ENCODE measurements around the gene SLC25A40.
A peak's percentile ranks its signal among the peaks of the same experiment; 100 is the strongest.
"Not testable (repeated sequence)": the region's sequence is repeated elsewhere in the genome, so short reads cannot be mapped to it uniquely, and the experiment has no call there.

Gene SLC25A40

DNA sequence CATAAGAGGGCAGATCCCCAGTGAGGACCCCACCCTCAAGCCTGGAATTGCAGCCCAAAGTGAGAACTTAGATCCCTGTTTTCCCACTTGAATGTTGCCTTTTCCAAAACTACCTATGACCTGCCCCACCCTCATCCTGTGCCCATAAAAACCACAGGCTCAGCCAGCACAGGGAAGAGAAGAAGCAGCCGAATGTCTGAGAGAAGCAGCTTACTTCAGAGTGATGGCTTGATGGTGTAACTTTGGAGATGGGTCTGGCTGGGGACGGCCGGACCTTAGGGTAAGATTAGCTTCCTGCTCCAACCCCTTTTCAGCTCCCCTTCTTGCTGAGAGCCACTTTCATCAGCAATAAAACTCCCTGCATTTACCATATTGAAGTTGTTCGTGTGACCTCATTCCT, 5.7 kb downstream of the SLC25A40 start:
- Histone ChIP-seq H3K4me1 (ENCODE audit: control insufficient read depth, insufficient read depth, low read length, unreplicated experiment) (no peaks in the 10 kb centered on the region), H3K27ac (ENCODE audit: low read depth, low read length) (no peak overlapping the region), H3K36me3 (ENCODE audit: insufficient read depth, low read length) (peaks cover 43% of the 10 kb centered on the region), H3K79me2 (ENCODE audit: control insufficient read depth, insufficient read depth, low read length, unreplicated experiment) (peaks cover 62% of the 10 kb centered on the region), H3K27me3 (ENCODE audit: insufficient read depth, low read length) (no peaks in the 10 kb centered on the region), H2AFZ (ENCODE audit: low read length, unreplicated experiment) (no peak overlapping the region), H3K4me3 (ENCODE audit: low read depth, low read length) (no peak overlapping the region)

DNA sequence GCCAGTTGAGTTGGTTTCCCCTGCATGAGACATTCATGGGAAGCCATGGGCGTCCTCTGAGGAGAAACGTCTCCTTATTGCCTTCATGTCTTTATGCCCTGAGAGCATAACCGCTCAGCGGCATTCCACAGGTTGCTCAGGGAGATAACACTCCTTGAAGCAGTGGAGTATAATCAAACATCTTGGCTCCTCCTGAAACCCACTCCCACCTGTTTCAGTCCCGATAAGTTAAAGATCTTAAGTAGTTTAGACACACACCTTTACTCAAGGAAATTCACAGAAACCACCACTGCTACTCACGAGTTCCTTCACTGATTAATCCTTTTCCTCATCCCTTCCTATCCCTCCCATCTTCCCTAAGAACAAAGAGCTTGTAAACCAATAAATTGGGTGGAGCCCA, 9.6 kb downstream of the SLC25A40 start:
- not testable (repeated sequence) for H3K4me3 ChIP-seq (ENCODE audit: low read depth, low read length); H3K27ac ChIP-seq (ENCODE audit: low read depth, low read length); H2AFZ ChIP-seq (ENCODE audit: low read length, unreplicated experiment); H3K27me3 ChIP-seq (ENCODE audit: insufficient read depth, low read length); H3K4me1 ChIP-seq (ENCODE audit: control insufficient read depth, insufficient read depth, low read length, unreplicated experiment)
- peaks cover 25% of the 10 kb centered on the region for H3K79me2 ChIP-seq (ENCODE audit: control insufficient read depth, insufficient read depth, low read length, unreplicated experiment)
- H3K36me3 ChIP-seq (ENCODE audit: insufficient read depth, low read length) = peaks cover 34% of the 10 kb centered on the region

DNA sequence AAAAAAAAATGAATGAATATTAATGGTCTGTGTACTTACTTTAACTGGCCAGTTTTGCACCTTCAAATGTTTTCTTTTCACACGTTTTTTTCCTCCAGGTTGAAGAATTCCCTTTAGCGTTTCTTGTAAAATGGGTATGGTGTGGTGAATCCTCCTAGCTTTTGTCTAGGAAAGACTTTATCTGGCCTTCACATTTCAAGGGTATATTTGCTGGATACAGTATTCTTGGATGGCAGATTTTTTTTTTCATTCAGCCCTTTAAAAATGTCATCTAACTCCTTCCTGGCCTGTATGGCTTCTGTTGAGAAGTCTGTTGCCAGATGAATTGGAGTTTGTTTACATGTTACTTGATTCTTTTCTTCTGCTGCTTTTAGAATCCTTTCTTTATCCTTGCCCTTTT, 10.1 kb downstream of the SLC25A40 start:
- peaks cover 29% of the 10 kb centered on the region for H3K36me3 ChIP-seq (ENCODE audit: insufficient read depth, low read length)
- peaks cover 24% of the 10 kb centered on the region for H3K79me2 ChIP-seq (ENCODE audit: control insufficient read depth, insufficient read depth, low read length, unreplicated experiment)
- H3K27ac ChIP-seq (ENCODE audit: low read depth, low read length) = no peak overlapping the region
- H3K27me3 ChIP-seq (ENCODE audit: insufficient read depth, low read length) = no peaks in the 10 kb centered on the region
- H3K4me1 ChIP-seq (ENCODE audit: control insufficient read depth, insufficient read depth, low read length, unreplicated experiment) = no peaks in the 10 kb centered on the region
- no peak overlapping the region for H2AFZ ChIP-seq (ENCODE audit: low read length, unreplicated experiment)
- H3K4me3 ChIP-seq (ENCODE audit: low read depth, low read length) = no peak overlapping the region

DNA sequence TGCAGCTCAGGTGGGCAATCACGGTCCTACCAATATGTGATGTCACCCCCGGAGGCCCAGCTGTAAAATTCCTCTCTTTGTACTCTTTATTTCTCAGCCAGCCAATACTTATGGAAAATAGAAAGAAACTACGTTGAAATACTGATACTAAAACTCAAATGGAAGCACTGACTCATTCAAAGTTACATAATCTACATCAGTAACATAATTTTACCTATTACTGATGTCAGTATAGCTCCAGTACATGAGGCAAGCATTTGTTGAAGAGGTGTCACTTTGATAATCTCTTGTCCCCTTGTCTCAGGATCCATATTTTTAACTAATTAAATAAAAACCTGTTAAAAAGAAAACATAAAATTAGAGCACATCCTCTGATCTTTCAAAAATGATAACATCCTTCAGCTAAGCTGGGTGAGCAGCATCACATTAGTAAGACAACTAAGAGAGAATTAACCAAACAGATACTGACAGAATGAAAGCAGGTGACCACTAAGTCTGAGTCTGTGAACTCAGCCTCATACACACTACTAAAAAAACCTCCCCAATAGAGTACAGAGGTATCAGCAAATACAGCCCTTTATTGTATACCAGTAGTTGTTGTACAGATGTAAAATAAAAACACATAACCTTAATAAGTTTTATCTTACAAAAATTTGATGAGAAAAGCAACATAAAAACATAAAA, 17.6 kb downstream of the SLC25A40 start:
- peaks cover 38% of the 10 kb centered on the region for H3K36me3 ChIP-seq (ENCODE audit: insufficient read depth, low read length)
- H3K79me2 ChIP-seq (ENCODE audit: control insufficient read depth, insufficient read depth, low read length, unreplicated experiment) = peaks cover 4% of the 10 kb centered on the region
- H3K27me3 ChIP-seq (ENCODE audit: insufficient read depth, low read length) = no peaks in the 10 kb centered on the region
- H3K4me1 ChIP-seq (ENCODE audit: control insufficient read depth, insufficient read depth, low read length, unreplicated experiment) = no peaks in the 10 kb centered on the region
- H2AFZ ChIP-seq (ENCODE audit: low read length, unreplicated experiment) = no peak overlapping the region
- H3K27ac ChIP-seq (ENCODE audit: low read depth, low read length) = no peak overlapping the region
- H3K4me3 ChIP-seq (ENCODE audit: low read depth, low read length) = no peak overlapping the region

DNA sequence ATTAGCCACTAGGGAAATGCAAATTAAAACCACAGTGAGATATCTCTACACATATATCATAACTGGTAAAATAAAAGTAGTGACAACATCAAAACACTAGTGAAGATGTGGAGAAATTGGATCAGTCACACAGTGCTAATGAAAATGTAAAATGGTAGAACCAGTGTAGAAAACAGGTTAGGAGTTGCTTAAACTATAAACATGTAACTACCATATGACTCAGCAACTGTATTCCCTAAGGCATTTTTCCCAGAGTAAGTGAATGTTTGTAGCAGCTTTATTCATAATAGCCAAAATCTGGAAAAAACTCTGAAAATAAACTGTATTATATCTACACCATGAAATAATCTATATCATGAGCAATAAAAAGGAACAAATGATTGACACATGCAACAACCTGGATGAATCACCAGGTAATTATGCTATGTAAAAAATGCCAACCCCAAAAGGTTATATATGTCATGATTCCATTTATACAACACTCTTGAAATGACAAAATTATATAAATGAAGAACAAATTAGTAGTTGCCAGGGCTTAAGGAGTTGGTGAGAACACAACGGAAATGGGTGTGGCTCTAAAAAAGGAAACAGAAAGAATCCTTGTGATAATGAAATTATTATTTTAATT, 22.8 kb downstream of the SLC25A40 start:
- Histone ChIP-seq H3K4me3 (ENCODE audit: low read depth, low read length) (no peak overlapping the region), H3K27ac (ENCODE audit: low read depth, low read length) (no peak overlapping the region), H2AFZ (ENCODE audit: low read length, unreplicated experiment) (no peak overlapping the region), H3K4me1 (ENCODE audit: control insufficient read depth, insufficient read depth, low read length, unreplicated experiment) (no peaks in the 10 kb centered on the region), H3K79me2 (ENCODE audit: control insufficient read depth, insufficient read depth, low read length, unreplicated experiment) (no peaks in the 10 kb centered on the region), H3K36me3 (ENCODE audit: insufficient read depth, low read length) (peaks cover 47% of the 10 kb centered on the region), H3K27me3 (ENCODE audit: insufficient read depth, low read length) (no peaks in the 10 kb centered on the region)

DNA sequence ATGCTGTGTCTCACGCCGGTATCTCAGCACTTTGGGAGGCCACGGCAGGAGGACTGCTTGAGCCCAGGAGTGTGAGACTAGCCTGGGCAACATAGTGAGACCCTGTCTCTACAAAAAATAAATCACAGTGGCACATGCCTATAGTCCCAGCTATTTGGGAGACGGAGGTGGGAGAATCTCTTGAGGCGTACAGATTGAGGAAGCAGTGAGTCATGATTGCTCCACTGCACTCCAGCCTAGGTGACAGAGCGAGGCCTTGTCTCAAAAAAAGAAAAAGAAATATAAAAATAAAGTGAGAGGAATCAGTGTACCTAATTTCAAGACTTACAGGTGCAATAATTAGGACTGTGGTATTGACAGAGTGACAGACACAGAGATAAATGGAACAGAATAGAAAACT, 23.9 kb downstream of the SLC25A40 start:
- Histone ChIP-seq H2AFZ (ENCODE audit: low read length, unreplicated experiment) (no peak overlapping the region), H3K27ac (ENCODE audit: low read depth, low read length) (no peak overlapping the region), H3K27me3 (ENCODE audit: insufficient read depth, low read length) (no peaks in the 10 kb centered on the region), H3K36me3 (ENCODE audit: insufficient read depth, low read length) (peaks cover 38% of the 10 kb centered on the region), H3K79me2 (ENCODE audit: control insufficient read depth, insufficient read depth, low read length, unreplicated experiment) (no peaks in the 10 kb centered on the region), H3K4me3 (ENCODE audit: low read depth, low read length) (no peak overlapping the region), H3K4me1 (ENCODE audit: control insufficient read depth, insufficient read depth, low read length, unreplicated experiment) (no peaks in the 10 kb centered on the region)

DNA sequence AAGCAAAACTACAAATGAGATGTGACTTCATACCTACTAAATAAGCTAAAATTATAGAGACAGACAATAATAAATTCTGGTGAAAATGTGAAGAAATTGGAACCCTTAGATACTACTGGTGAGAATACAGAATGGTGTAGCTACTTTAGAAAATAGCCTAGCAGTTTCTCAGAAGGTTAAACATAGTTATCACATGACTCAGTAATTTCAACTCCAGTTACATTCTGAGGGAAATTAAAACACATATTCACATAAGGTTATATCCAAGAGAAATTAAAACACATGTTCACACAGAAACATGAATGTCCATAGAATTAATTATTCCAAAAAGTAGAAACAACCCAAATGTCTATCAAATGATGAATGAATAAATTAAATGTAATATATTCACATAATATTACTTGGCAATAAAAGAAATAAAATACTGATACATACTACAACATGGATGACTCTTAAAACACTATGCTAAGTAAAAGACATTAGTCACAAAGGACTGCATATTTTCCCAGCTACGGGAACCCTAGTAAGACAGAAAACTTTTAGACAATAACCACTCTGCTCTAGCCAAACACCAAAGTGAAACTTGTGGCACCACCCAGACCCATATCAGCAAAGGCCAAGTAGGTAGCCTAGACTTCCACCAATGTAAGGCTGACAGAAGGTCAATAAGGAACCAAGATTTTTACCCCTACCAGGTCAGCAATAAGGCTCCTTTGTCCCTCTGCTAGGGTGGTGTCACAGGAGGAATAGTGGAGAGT, 25.1 kb downstream of the SLC25A40 start:
- no peak overlapping the region for H3K4me3 ChIP-seq (ENCODE audit: low read depth, low read length)
- peaks cover 28% of the 10 kb centered on the region for H3K36me3 ChIP-seq (ENCODE audit: insufficient read depth, low read length)
- no peaks in the 10 kb centered on the region for H3K79me2 ChIP-seq (ENCODE audit: control insufficient read depth, insufficient read depth, low read length, unreplicated experiment)
- H3K4me1 ChIP-seq (ENCODE audit: control insufficient read depth, insufficient read depth, low read length, unreplicated experiment) = no peaks in the 10 kb centered on the region
- peak overlapping the region; percentile 13 for H3K27ac ChIP-seq (ENCODE audit: low read depth, low read length)
- H2AFZ ChIP-seq (ENCODE audit: low read length, unreplicated experiment) = no peak overlapping the region
- H3K27me3 ChIP-seq (ENCODE audit: insufficient read depth, low read length) = no peaks in the 10 kb centered on the region

DNA sequence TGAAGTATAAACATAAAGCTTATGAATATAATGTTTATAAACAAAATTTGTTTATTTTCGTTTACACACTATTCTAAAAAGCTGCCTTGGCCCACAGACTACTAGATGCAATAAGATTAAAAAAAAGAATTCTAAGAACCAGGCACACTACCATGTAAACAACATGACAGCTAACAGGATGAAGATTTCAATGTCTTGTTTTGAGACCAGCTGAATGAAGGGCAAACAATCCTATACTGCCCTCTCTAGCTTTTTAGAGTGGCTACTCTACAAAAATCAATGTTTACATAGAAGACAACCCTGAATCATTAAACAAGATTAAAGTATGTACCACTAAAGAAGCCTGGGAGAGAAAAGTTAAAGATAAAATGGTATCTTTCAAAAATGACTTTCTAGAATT, 38.6 kb downstream of the SLC25A40 start:
- Histone ChIP-seq H3K79me2 (ENCODE audit: control insufficient read depth, insufficient read depth, low read length, unreplicated experiment) (no peaks in the 10 kb centered on the region), H3K36me3 (ENCODE audit: insufficient read depth, low read length) (no peaks in the 10 kb centered on the region; the same call in 1 of the 2 replicates), H3K27me3 (ENCODE audit: insufficient read depth, low read length) (no peaks in the 10 kb centered on the region), H2AFZ (ENCODE audit: low read length, unreplicated experiment) (no peak overlapping the region), H3K4me1 (ENCODE audit: control insufficient read depth, insufficient read depth, low read length, unreplicated experiment) (no peaks in the 10 kb centered on the region), H3K4me3 (ENCODE audit: low read depth, low read length) (no peak overlapping the region), H3K27ac (ENCODE audit: low read depth, low read length) (no peak overlapping the region)

DNA sequence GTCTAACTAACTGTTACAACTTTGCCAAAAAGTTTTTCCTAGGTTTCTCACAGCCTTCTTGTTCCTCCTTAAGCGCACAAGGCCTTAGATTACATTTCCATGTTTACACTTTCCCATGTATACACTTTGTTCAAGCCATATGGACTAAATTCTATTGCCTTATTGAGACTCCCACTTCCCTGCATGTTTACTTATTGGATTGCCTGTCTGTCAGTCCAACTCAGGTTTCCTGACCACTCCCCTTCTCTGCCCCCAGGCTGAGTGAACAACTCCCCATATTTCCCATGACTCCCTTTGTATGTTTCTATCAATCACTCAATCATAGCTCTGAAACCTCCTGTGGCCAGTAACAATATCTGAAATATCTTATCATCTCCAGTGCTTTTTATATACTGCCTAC, 43.0 kb downstream of the SLC25A40 start:
- Histone ChIP-seq H2AFZ (ENCODE audit: low read length, unreplicated experiment) (no peak overlapping the region), H3K36me3 (ENCODE audit: insufficient read depth, low read length) (no peaks in the 10 kb centered on the region)

DNA sequence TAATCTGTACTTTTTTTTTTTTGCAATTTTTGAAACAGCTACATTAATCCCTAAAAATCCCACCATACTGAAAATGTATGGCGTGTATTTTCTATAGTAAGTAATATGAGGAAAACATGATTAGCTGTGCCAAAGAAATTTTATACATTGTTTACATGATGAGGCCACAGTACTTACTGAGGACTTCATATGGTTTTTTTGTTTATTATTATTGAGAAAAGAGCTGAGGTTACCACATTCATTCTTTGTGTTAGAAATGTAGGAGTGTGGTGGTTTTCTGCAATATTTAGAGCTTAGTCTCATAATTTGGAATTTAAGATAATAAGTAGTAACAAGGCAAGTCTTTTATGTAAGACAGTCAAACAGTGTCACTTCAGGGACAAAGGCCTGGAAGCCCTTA, 45.1 kb downstream of the SLC25A40 start:
- H3K27me3 ChIP-seq (ENCODE audit: insufficient read depth, low read length) = no peaks in the 10 kb centered on the region
- H3K27ac ChIP-seq (ENCODE audit: low read depth, low read length) = no peak overlapping the region
- H3K79me2 ChIP-seq (ENCODE audit: control insufficient read depth, insufficient read depth, low read length, unreplicated experiment) = no peaks in the 10 kb centered on the region
- no peaks in the 10 kb centered on the region for H3K4me1 ChIP-seq (ENCODE audit: control insufficient read depth, insufficient read depth, low read length, unreplicated experiment)
- no peak overlapping the region for H3K4me3 ChIP-seq (ENCODE audit: low read depth, low read length)
- no peaks in the 10 kb centered on the region for H3K36me3 ChIP-seq (ENCODE audit: insufficient read depth, low read length)
- H2AFZ ChIP-seq (ENCODE audit: low read length, unreplicated experiment) = no peak overlapping the region

More for the DNA sequence above, 43.0 kb downstream of the SLC25A40 start:
- Histone ChIP-seq H3K27ac (ENCODE audit: low read depth, low read length) (no peak overlapping the region), H3K4me1 (ENCODE audit: control insufficient read depth, insufficient read depth, low read length, unreplicated experiment) (no peaks in the 10 kb centered on the region), H3K79me2 (ENCODE audit: control insufficient read depth, insufficient read depth, low read length, unreplicated experiment) (no peaks in the 10 kb centered on the region), H3K4me3 (ENCODE audit: low read depth, low read length) (no peak overlapping the region), H3K27me3 (ENCODE audit: insufficient read depth, low read length) (no peaks in the 10 kb centered on the region)

DNA sequence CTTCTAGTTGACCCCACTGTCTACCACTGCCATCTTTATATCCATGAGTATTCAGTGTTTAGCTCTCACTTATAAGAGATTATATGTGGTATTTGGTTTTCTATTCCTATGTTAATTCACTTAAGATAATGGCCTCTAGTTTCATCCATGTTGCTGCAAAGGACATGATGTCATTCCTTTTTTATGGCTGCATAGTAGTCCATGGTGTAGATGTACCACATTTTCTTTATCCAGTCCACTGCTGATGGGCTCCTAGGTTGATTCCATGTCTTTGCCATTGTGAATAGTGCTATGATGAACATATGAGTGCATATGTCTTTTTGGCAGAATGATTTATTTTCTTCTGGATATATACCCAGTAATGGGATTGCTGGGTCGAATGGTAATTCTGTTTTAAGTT, 47.8 kb downstream of the SLC25A40 start:
- not testable (repeated sequence) for H2AFZ ChIP-seq (ENCODE audit: low read length, unreplicated experiment); H3K36me3 ChIP-seq (ENCODE audit: insufficient read depth, low read length); H3K27me3 ChIP-seq (ENCODE audit: insufficient read depth, low read length); H3K79me2 ChIP-seq (ENCODE audit: control insufficient read depth, insufficient read depth, low read length, unreplicated experiment); H3K4me1 ChIP-seq (ENCODE audit: control insufficient read depth, insufficient read depth, low read length, unreplicated experiment); H3K4me3 ChIP-seq (ENCODE audit: low read depth, low read length); H3K27ac ChIP-seq (ENCODE audit: low read depth, low read length)

Data from ACC112 (cell line).